Measurements from ENCODE around the gene FOXJ2. TPM values are rescaled to one million over a fixed set of nuclear protein-coding genes. Genes with fewer than 3 reads are reported as not detected.
"Not testable (repeated sequence)": the region's sequence is repeated elsewhere in the genome, so short reads cannot be mapped to it uniquely, and the experiment has no call there.

The FOXJ2 gene
- total RNA-seq, 4 donors from 2014 or later, result 16.4 to 28.2 (median 20.4) TPM

DNA sequence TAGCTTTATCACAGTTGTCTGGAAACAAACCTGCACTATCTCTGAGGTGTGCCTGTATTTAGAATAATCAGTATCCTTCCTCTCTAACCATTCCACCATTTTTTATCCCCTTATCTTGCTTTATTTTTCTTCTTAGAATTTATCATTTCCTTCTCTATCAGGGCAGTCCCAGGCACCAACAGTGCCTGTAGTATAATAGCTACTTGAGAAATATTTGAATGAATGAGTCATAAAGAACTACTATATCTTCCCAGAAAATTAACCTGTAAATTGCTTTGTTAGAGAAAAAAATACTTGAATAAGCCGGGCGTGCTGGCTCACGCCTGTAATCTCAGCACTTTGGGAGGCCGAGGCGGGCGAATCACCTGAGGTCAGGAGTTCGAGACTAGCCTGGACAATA lies 21.2 kb upstream of the FOXJ2 start:
- Histone ChIP-seq H3K4me3 (no peak overlapping the region), H3K27me3 (peaks cover 61% of the 10 kb centered on the region), H3K27ac (no peak overlapping the region), H3K4me1 (no peaks in the 10 kb centered on the region), H3K9me3 (no peaks in the 10 kb centered on the region), H3K36me3 (no peaks in the 10 kb centered on the region)
- no peak for ATAC-seq
- 90 to 100% methylated on average over 1 to 7 of the region's 7 CpGs for WGBS, 2 donors (ENCODE audit: low coverage in 1 of 2)
- TF ChIP-seq POLR2A (IDR thresholded peaks at IDR 0.05), result no peak
- no peak for TF ChIP-seq POLR2AphosphoS5 (IDR thresholded peaks at IDR 0.05)
- no peak for TF ChIP-seq EP300 (IDR thresholded peaks at IDR 0.05)
- TF ChIP-seq, protein P1, sequence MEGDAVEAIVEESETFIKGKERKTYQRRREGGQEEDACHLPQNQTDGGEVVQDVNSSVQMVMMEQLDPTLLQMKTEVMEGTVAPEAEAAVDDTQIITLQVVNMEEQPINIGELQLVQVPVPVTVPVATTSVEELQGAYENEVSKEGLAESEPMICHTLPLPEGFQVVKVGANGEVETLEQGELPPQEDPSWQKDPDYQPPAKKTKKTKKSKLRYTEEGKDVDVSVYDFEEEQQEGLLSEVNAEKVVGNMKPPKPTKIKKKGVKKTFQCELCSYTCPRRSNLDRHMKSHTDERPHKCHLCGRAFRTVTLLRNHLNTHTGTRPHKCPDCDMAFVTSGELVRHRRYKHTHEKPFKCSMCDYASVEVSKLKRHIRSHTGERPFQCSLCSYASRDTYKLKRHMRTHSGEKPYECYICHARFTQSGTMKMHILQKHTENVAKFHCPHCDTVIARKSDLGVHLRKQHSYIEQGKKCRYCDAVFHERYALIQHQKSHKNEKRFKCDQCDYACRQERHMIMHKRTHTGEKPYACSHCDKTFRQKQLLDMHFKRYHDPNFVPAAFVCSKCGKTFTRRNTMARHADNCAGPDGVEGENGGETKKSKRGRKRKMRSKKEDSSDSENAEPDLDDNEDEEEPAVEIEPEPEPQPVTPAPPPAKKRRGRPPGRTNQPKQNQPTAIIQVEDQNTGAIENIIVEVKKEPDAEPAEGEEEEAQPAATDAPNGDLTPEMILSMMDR (IDR thresholded peaks at IDR 0.05), result no peak

DNA sequence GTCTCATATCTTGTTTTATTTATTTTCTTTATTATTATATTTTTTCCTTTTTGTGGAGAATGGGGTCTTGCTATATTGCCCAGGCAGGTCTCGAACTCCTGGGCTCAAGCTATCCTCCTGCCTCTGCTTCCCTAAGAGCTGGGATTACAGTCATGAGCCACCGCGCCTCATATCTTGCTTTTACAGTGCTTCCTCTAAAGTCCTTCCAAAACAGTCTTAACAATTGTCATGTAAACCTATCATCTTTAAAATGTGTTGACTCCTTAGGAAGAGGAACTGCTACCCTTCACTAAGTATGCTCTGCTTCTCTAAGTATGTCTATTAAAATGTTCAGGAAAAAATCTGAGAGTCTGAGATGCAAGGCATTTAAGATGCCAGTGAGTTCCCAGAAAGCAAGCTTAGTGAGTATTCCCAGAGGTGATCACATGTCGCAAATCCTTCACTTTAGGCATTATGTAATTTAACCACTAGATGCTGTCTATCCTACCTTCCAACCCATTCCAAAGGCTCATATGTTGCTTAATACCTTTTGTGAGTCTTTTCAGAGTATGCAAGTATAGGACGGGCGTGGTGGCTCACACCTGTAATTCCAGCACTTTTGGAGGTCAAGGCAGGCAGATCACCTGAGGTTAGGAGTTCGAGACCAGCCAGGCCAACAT lies 19.7 kb upstream of the FOXJ2 start:
- no peaks in the 10 kb centered on the region for H3K36me3 ChIP-seq
- H3K27ac ChIP-seq, result no peak overlapping the region
- H3K27me3 ChIP-seq, result peaks cover 76% of the 10 kb centered on the region
- H3K9me3 ChIP-seq, result no peaks in the 10 kb centered on the region
- no peaks in the 10 kb centered on the region for H3K4me1 ChIP-seq
- H3K4me3 ChIP-seq, result no peak overlapping the region
- no peak for ATAC-seq
- WGBS, 2 donors (ENCODE audit: low coverage in 1 of 2), result 79 to 84% methylated on average over 2 to 7 of the region's 7 CpGs
- TF ChIP-seq EP300 (IDR thresholded peaks at IDR 0.05), result no peak
- no peak for TF ChIP-seq POLR2AphosphoS5 (IDR thresholded peaks at IDR 0.05)
- TF ChIP-seq, protein P1 (IDR thresholded peaks at IDR 0.05), result no peak
- TF ChIP-seq POLR2A (IDR thresholded peaks at IDR 0.05), result no peak

DNA sequence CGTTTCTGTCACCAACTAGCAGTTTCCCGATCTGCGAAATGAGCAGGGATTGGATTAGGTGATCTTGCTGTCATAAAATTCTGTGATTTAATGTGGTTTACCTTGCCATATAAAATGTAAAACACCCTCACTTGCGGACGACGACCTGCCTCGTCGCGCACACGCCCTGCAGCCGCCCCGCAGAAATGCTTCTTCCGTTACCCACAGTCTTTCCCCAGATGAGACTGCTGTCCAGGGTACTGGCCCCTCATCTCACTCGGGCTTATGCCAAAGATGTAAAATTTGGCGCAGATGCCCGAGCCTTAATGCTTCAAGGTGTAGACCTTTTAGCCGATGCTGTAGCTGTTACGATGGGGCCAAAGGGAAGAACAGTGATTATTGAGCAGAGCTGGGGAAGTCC lies 17.7 kb upstream of the FOXJ2 start:
- peaks cover 0 to 15% (median 6%) of the 10 kb centered on the region in 3 donors for H3K4me1 ChIP-seq
- H3K27ac ChIP-seq, result no peak overlapping the region
- 37 to 44% methylated on average over 13 to 14 of the region's 18 CpGs for WGBS, 2 donors (ENCODE audit: low coverage in 1 of 2)
- no peaks in the 10 kb centered on the region for H3K9me3 ChIP-seq
- H3K4me3 ChIP-seq, result no peak overlapping the region
- TF ChIP-seq POLR2A (IDR thresholded peaks at IDR 0.05) (no peak), EP300 (IDR thresholded peaks at IDR 0.05) (no peak), POLR2AphosphoS5 (IDR thresholded peaks at IDR 0.05) (no peak)
- TF ChIP-seq, protein P1 (IDR thresholded peaks at IDR 0.05), result no peak
- no peaks in the 10 kb centered on the region for H3K36me3 ChIP-seq
- no peak for ATAC-seq
- peaks cover 96% of the 10 kb centered on the region for H3K27me3 ChIP-seq

DNA sequence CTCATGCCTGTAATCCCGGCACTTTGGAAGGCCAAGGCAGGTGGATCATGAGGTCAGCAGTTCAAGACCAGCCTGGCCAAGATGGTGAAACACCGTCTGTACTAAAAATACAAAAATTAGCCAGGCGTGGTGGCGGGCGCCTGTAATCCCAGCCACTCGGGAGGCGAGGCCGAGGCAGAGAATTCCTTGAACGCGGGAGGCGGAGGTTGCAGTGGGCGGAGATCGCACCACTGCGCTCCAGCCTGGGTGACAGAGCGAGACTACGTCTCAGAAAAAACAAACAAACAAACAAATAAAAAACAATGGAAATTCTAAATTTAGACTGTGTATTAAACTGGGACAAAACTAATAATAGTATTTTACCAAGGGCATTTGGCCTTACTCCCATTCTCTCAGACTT lies 14.3 kb upstream of the FOXJ2 start:
- 49 to 51% methylated on average over 4 to 8 of the region's 16 CpGs for WGBS, 2 donors (ENCODE audit: low coverage in 1 of 2)
- not testable (repeated sequence) for ATAC-seq, H3K27ac ChIP-seq, H3K9me3 ChIP-seq, H3K36me3 ChIP-seq
- peaks cover 66% of the 10 kb centered on the region for H3K27me3 ChIP-seq
- peak overlapping the region in 1 of 2 donors; percentile 43 for H3K4me3 ChIP-seq
- H3K4me1 ChIP-seq, result peaks cover 0 to 15% (median 6%) of the 10 kb centered on the region in 3 donors

DNA sequence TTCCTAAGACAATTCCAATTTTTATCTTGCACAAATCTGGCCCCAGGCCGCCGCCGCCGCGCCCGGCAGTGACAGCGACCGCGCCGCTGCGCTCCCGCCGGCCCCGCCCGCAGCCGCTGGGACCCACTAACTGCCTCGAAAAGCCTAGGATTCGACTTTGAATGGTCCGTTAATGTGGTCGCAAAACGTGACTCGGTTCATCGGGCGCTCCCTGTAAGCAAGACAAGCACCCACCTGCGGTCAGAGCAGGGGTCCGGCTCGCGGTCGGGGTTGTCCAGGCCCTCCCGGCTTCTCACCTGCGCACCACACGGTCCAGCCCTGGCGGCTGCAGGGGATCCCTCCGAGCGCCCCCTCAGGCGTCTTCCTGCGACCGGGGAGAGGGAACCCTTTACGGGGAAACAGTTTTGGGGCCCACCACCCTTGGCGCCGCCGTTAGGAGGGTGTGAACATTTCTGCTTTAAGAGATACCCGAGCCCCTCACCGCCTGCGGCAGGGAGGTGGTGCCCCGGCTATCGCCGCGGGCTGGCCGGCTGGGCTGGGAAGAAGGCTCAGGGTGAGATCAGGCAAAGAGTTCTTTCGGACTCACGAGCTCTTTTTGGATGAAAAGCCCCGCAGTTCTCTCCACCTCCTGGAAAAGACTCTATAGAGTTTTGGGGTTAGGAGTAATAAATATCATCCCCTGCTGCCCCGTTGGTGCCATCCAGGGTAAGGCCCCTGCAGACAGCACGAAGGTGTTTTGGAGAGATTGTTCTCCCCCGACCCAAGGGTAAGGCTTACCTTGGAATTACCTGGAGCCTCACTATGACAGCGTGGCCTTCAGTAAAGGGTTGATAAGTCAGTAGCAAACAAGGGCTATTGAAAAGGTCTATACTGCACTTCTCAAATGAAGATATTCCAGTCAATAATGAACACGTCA lies 13.6 kb upstream of the FOXJ2 start:
- no peak for TF ChIP-seq POLR2A (IDR thresholded peaks at IDR 0.05)
- TF ChIP-seq, protein P1 (IDR thresholded peaks at IDR 0.05), result no peak
- no peak for TF ChIP-seq EP300 (IDR thresholded peaks at IDR 0.05)
- TF ChIP-seq POLR2AphosphoS5 (IDR thresholded peaks at IDR 0.05), result no peak
- 12 to 13% methylated on average over 3 to 15 of the region's 58 CpGs for WGBS, 2 donors (ENCODE audit: low coverage in 1 of 2)
- Histone ChIP-seq H3K27ac (no peak overlapping the region), H3K36me3 (no peaks in the 10 kb centered on the region), H3K27me3 (peaks cover 59% of the 10 kb centered on the region), H3K4me1 (peaks cover 0 to 15% (median 6%) of the 10 kb centered on the region in 3 donors), H3K4me3 (peak overlapping the region in 1 of 2 donors; percentile 43), H3K9me3 (no peaks in the 10 kb centered on the region)
- ATAC-seq, result peak; percentile 28

Data from gastroesophageal sphincter (tissue), 4 donors.